Activated CD8-positive, alpha-beta T cell treated with anti-CD3 and anti-CD28 coated beads, Interleukin-2, amount 10 ng/mL, durations not matched to agents 7 days and 5 days (primary cell): ENCODE measurements around the gene RNF144B. TPM values are rescaled to one million over a fixed set of nuclear protein-coding genes. Genes with fewer than 3 reads are reported as not detected.
"Not testable (repeated sequence)": the region's sequence is repeated elsewhere in the genome, so short reads cannot be mapped to it uniquely, and the experiment has no call there.

Experiments used
- ATAC-seq: fragments of 150-1000 bp; cut with Tn5 transposase; one replicate; pipeline ENCODE4 v1.10.0; 2021; ENCODE audit warnings: moderate library complexity
- CTCF ChIA-PET: fragments of 350-600 bp; sonication (Branson Sonifier 250); formaldehyde crosslinking; loops from one replicate; lab custom pipeline; 2021; ENCODE audit warnings: antibody characterized with exemption; lab: Charles Lee
- POLR2A ChIA-PET: fragments of 350-600 bp; sonication (Branson Sonifier 250); formaldehyde crosslinking; loops from one replicate; lab custom pipeline; 2021; ENCODE audit warnings: antibody characterized with exemption; lab: Charles Lee
- DNase-seq: peaks from one replicate; pipeline ENCODE4 v3.0.0-alpha.2; 2020
- H3K27ac Mint-ChIP-seq: one replicate; pipeline ENCODE4 v1.8.0; 2021; ENCODE audit warnings: mild to moderate bottlenecking, mixed read lengths
- H3K27me3 Mint-ChIP-seq: one replicate; pipeline ENCODE4 v1.8.0; 2021; ENCODE audit warnings: low read depth, mixed read lengths
- H3K36me3 Mint-ChIP-seq: one replicate; pipeline ENCODE4 v1.8.0; 2021; ENCODE audit warnings: low read depth, mixed read lengths
- H3K4me1 Mint-ChIP-seq: one replicate; pipeline ENCODE4 v1.8.0; 2021; ENCODE audit warnings: low read depth, mixed read lengths
- H3K4me3 Mint-ChIP-seq: one replicate; pipeline ENCODE4 v1.8.0; 2021; ENCODE audit warnings: mild to moderate bottlenecking, mixed read lengths
- H3K9me3 Mint-ChIP-seq: one replicate; pipeline ENCODE4 v1.8.0; 2022; ENCODE audit warnings: mixed read lengths; ENCODE audit not compliant: insufficient read depth
- total RNA-seq, 2 experiments: library from RNA; stranded (reverse); gene quantifications; one replicate each; pipeline ENCODE4 v1.2.3, GENCODE V29; 2021

RNF144B gene
- total RNA-seq, 2 experiments from 2014 or later = 0.73 to 1.9 TPM

DNA sequence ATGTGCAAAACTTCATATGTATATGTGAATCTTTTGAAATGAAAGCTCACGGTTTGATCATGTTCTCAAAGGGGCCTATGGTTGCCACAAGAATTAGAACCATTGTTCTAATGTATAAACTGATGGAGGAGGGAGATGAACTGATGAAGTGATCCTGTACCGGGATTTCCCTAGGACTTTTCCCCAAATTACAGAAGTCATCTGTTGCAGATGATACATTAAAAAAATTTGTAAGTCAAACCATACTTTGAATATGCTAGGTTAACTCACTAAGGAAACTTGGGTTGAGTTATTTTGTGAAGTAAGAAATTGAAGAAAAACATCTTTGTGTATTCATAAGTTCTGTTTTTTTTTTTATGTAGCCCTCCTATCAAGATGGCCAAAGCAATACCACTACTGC, 33.9 kb upstream of the RNF144B start:
- ChIA-PET POLR2A (no interaction called here), CTCF (no interaction called here)
- H3K36me3 Mint-ChIP-seq = no peaks in the 10 kb centered on the region
- DNase-seq (no peak), ATAC-seq (no peak)
- H3K9me3 Mint-ChIP-seq = no peaks in the 10 kb centered on the region
- H3K27me3 Mint-ChIP-seq = peaks cover 15% of the 10 kb centered on the region
- H3K4me3 Mint-ChIP-seq = no peak overlapping the region
- no peak overlapping the region for H3K27ac Mint-ChIP-seq
- no peaks in the 10 kb centered on the region for H3K4me1 Mint-ChIP-seq

- CTCF ChIA-PET, H3K36me3 Mint-ChIP-seq, ATAC-seq, H3K27ac Mint-ChIP-seq, POLR2A ChIA-PET, H3K27me3 Mint-ChIP-seq, H3K9me3 Mint-ChIP-seq, DNase-seq, H3K4me1 Mint-ChIP-seq, H3K4me3 Mint-ChIP-seq: not testable (repeated sequence)
Measured at GRCh38 chr6:18357546-18357945, 29.6 kb upstream of the RNF144B start.

- DNase-seq = no peak
- H3K9me3 Mint-ChIP-seq = no peaks in the 10 kb centered on the region
- no peak overlapping the region for H3K27ac Mint-ChIP-seq
- H3K27me3 Mint-ChIP-seq = peaks cover 1% of the 10 kb centered on the region
- H3K4me1 Mint-ChIP-seq = no peaks in the 10 kb centered on the region
- H3K36me3 Mint-ChIP-seq = no peaks in the 10 kb centered on the region
- no peak overlapping the region for H3K4me3 Mint-ChIP-seq
- POLR2A ChIA-PET = no interaction called here
- CTCF ChIA-PET = no interaction called here
- ATAC-seq = no peak
Measured at GRCh38 chr6:18359237-18359885, 27.8 kb upstream of the RNF144B start.

DNA sequence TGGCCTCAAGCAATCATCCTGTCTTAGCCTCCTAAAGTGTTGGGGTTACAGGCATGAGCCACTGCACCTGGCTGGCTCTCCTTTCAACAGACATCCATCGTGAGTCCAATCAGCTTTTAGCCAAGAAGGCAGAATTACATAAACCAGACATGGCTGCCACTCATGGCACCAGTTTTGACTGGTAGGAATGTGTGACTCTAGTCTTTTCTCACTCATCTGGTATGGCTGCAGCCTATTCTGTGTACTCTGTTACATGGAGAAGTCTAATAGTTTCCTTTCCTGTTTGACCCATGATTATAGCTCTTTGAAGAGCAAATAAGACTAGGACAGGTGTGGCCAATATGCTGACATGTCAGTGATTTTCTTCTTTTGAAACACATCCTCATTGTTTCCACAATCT, 27.0 kb upstream of the RNF144B start:
- ATAC-seq (no peak), DNase-seq (no peak)
- no peaks in the 10 kb centered on the region for H3K36me3 Mint-ChIP-seq
- CTCF ChIA-PET = no interaction called here
- no peaks in the 10 kb centered on the region for H3K27me3 Mint-ChIP-seq
- H3K4me1 Mint-ChIP-seq = no peaks in the 10 kb centered on the region
- no peak overlapping the region for H3K27ac Mint-ChIP-seq
- H3K4me3 Mint-ChIP-seq = no peak overlapping the region
- POLR2A ChIA-PET = interaction anchor here (0.6 kb wide), 1 partner anchor 326 kb away, joined by 3 read pairs; no protein-coding TSS in a partner anchor
- H3K9me3 Mint-ChIP-seq = no peaks in the 10 kb centered on the region

DNA sequence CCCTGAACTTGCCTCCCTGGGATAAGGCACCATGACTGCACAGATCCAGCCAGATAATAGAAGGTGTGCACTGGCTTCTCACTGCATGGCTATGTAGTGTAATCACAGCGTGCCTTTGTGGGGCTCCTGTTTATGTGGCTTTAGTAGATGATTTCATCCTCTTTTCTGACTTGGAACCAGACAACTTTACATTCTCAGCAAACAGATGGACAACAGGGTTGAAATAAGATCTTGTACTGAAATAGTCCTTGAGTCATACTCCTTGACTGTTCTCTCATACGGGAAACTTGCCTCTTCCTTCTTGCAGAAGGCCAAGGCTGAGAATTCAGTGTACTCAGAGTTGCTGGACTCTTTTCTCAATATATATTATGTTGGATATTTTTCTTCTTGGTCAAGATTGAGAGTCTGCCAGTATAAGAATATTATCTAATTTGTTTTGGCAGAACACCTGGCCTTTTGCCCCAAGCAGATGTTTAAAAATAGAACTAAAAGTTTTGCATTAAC, 25.0 kb upstream of the RNF144B start:
- ATAC-seq (no peak), DNase-seq (no peak)
- Mint-ChIP-seq H3K36me3 (no peaks in the 10 kb centered on the region), H3K27me3 (no peaks in the 10 kb centered on the region), H3K9me3 (no peaks in the 10 kb centered on the region), H3K4me3 (no peak overlapping the region), H3K4me1 (no peaks in the 10 kb centered on the region), H3K27ac (no peak overlapping the region)
- POLR2A ChIA-PET = no interaction called here
- CTCF ChIA-PET = no interaction called here

GRCh38 chr6:18363746-18364145, 23.4 kb upstream of the RNF144B start:
- ChIA-PET CTCF (no interaction called here), POLR2A (no interaction called here)
- no peaks in the 10 kb centered on the region for H3K36me3 Mint-ChIP-seq
- H3K27me3 Mint-ChIP-seq = no peaks in the 10 kb centered on the region
- H3K9me3 Mint-ChIP-seq = no peaks in the 10 kb centered on the region
- no peak overlapping the region for H3K27ac Mint-ChIP-seq
- ATAC-seq = no peak
- no peak for DNase-seq
- H3K4me3 Mint-ChIP-seq = no peak overlapping the region
- no peaks in the 10 kb centered on the region for H3K4me1 Mint-ChIP-seq

- H3K36me3 Mint-ChIP-seq, CTCF ChIA-PET, ATAC-seq, DNase-seq, H3K27me3 Mint-ChIP-seq, H3K27ac Mint-ChIP-seq, POLR2A ChIA-PET, H3K9me3 Mint-ChIP-seq, H3K4me1 Mint-ChIP-seq, H3K4me3 Mint-ChIP-seq: not testable (repeated sequence)
Measured at GRCh38 chr6:18364561-18364960, 22.6 kb upstream of the RNF144B start.

DNA sequence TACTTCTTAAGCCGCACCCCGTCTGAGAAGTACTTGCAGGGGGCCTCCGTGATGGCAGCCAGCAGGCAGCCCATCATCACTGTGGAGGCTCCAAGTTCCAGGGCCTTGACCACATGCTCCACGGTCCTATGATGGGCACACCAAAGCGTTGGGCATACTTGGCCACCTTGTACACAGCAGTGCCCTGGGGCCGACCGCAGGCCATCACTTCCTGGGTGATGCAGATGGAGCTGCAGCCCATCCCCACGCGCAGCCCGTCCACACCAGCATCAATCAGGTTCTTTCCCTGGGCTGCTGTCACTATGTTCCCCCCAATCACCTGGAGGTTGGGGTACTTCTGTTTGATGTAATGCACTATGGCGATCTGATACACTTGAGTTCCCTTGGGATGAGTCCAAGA, 19.8 kb upstream of the RNF144B start:
- CTCF ChIA-PET = no interaction called here
- no peaks in the 10 kb centered on the region for H3K4me1 Mint-ChIP-seq
- no peaks in the 10 kb centered on the region for H3K36me3 Mint-ChIP-seq
- no peak overlapping the region for H3K4me3 Mint-ChIP-seq
- no peaks in the 10 kb centered on the region for H3K9me3 Mint-ChIP-seq
- ATAC-seq (no peak), DNase-seq (no peak)
- H3K27ac Mint-ChIP-seq = no peak overlapping the region
- POLR2A ChIA-PET = no interaction called here
- H3K27me3 Mint-ChIP-seq = no peaks in the 10 kb centered on the region

DNA sequence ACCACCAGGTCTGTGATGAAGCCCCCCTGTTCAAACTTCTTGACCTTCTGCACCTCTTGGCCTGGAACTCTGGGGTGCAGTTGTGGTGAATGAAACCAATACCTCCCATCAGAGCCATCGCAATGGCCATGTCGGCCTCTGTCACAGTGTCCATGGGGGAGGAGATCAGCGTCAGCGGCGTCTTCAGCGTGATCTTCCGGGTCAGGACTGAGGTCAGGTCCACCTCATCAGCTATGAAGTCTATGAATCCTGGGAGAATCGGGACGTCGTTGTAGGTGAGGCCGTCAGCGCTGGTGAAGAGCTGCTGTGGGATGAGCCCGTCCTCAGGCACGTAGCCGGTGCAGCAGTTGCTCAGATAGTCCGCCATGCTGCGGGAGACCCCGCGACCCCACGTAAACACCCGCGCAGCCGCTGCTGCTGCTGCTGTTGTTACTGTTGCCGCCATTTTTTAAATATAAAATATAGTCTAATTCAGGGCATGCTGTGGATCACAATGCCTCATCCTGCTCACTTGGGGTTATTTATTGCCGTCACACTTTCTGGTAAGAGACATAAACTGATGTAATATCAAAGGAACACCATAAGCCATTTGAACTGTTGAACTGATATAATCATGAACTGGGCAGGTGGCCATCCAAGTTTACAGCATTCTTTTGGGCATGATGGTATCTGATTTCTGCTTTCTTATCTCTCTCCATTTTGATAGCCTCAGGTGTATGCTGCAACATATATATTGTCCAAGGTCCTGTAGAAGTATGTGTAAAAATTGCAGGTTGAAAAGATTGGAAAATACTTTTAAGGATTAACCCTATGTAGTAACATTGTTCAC, 18.7 kb upstream of the RNF144B start:
- DNase-seq = no peak
- CTCF ChIA-PET = no interaction called here
- Mint-ChIP-seq H3K9me3 (no peaks in the 10 kb centered on the region), H3K36me3 (no peaks in the 10 kb centered on the region), H3K4me3 (no peak overlapping the region), H3K4me1 (no peaks in the 10 kb centered on the region), H3K27ac (no peak overlapping the region), H3K27me3 (no peaks in the 10 kb centered on the region)
- POLR2A ChIA-PET = no interaction called here
- ATAC-seq = no peak

- DNase-seq (no peak), ATAC-seq (no peak)
- no peaks in the 10 kb centered on the region for H3K9me3 Mint-ChIP-seq
- CTCF ChIA-PET = no interaction called here
- H3K4me1 Mint-ChIP-seq = no peaks in the 10 kb centered on the region
- H3K27ac Mint-ChIP-seq = no peak overlapping the region
- no peak overlapping the region for H3K4me3 Mint-ChIP-seq
- H3K27me3 Mint-ChIP-seq = peaks cover 4% of the 10 kb centered on the region
- POLR2A ChIA-PET = no interaction called here
- H3K36me3 Mint-ChIP-seq = no peaks in the 10 kb centered on the region
Measured at GRCh38 chr6:18371010-18371409, 16.1 kb upstream of the RNF144B start.

DNA sequence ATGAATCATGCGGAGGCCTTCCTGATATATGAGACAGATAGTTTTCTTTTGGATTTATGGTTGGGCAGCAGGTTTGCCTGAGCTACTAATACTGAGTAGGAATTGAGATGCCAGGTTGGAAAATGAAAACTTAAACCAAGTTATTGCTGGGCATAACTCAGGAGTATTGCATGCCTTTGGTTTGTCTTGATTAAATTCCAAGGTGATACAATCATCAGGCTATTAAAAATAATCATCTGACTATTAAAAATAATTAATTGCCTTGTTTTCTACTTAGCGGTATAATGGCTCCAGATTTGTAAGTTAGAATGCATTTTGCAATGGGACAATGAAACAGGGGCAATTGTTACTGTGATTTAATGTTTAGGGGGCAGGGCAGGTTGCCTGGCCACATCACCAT, 15.5 kb upstream of the RNF144B start:
- no peak overlapping the region for H3K4me3 Mint-ChIP-seq
- no peaks in the 10 kb centered on the region for H3K4me1 Mint-ChIP-seq
- POLR2A ChIA-PET = no interaction called here
- DNase-seq (no peak), ATAC-seq (no peak)
- H3K27ac Mint-ChIP-seq = no peak overlapping the region
- no peaks in the 10 kb centered on the region for H3K36me3 Mint-ChIP-seq
- CTCF ChIA-PET = no interaction called here
- peaks cover 4% of the 10 kb centered on the region for H3K27me3 Mint-ChIP-seq
- no peaks in the 10 kb centered on the region for H3K9me3 Mint-ChIP-seq

DNA sequence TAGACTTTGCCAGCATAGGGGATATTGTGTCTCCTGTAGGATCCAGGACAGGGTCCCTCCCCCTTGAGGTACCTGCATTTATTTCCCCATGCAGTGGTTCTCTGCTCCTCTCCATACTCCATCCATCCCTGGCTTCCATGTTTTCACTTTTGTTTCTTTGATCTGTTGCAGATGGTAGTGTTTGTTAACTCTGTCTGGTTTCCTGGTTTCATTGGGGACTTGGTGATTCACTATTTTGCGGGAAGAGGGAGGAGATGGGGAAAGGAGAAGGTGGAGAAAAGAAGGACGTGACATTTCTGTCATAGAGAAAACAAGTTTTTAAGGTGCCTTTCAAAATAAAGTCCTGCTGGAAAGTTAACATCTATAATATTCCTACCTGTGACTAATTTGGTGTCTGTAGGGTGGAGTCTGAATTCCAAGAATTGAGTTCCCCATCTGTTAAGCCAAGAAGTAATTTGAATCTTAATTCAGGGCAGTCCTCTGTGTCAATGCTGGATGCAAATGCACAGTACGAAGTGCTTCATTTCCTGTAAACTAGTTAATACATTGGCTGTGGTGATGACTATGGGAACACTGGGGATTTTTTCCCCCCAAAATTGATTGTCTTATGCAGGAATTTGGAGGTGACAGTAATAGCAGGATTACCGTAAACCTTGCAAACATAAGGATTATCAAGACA, 6.9 kb upstream of the RNF144B start:
- POLR2A ChIA-PET = no interaction called here

More for the DNA sequence above, 6.9 kb upstream of the RNF144B start:
- DNase-seq (no peak), ATAC-seq (no peak)
- Mint-ChIP-seq H3K4me1 (no peaks in the 10 kb centered on the region), H3K27me3 (peaks cover 10% of the 10 kb centered on the region), H3K27ac (no peak overlapping the region), H3K4me3 (no peak overlapping the region), H3K9me3 (no peaks in the 10 kb centered on the region), H3K36me3 (no peaks in the 10 kb centered on the region)
- CTCF ChIA-PET = no interaction called here
